HCT116 (cell line): ENCODE results near the gene PIAS2. TPM values are rescaled to one million over a fixed set of nuclear protein-coding genes. Genes with fewer than 3 reads are reported as not detected.

ENCODE experiments used
- ATAC-seq: fragments of 200-7000 bp; cut with Tn5 transposase; 2 replicates; pipeline ENCODE4 v1.9.1; 2020; ENCODE audit warnings: mild to moderate bottlenecking, moderate library complexity
- BruUV-seq: library from RNA; stranded (reverse); fragments of 400-500 nt; replicated peaks from 2 replicates; lab custom pipeline; 2021; lab: Mats Ljungman, UMichigan
- CTCF ChIA-PET: fragments of 300-600 bp; sonication (Branson Sonifier 250); formaldehyde crosslinking; loops from one replicate; lab custom pipeline; 2021; ENCODE audit warnings: antibody characterized with exemption; lab: Charles Lee
- POLR2A ChIA-PET: fragments of 300-600, 350-600 bp; sonication (Branson Sonifier 250); formaldehyde crosslinking; loops from one replicate; lab custom pipeline; 2021; ENCODE audit warnings: antibody characterized with exemption; lab: Charles Lee
- RAD21 ChIA-PET, 2 experiments: fragments of 300-600 bp; sonication (Branson Sonifier 250); formaldehyde crosslinking; loops; one replicate each; lab custom pipeline; 2023; ENCODE audit warnings: low total read pairs in 2 of 2; ENCODE audit not compliant: uncharacterized antibody in 2 of 2, unreplicated experiment in 2 of 2, low non-redundant PET in 1 of 2; lab: Charles Lee
- DNase-seq: peaks from one replicate; pipeline ENCODE4 v3.0.0-alpha.2; 2010; ENCODE audit warnings: low read depth, low spot score
- H2AFZ ChIP-seq: fragments of 200-600 bp; shearing (Covaris generic), sonication (generic); 2 replicates; pipeline ENCODE4 v1.6.1; 2017; ENCODE audit warnings: low read depth, mixed run types, mixed read lengths, antibody characterized with exemption, low read length; ENCODE audit not compliant: poor library complexity, severe bottlenecking
- H3K27ac ChIP-seq: 2 replicates; pipeline ENCODE4 v1.5.1; 2012; ENCODE audit warnings: low read depth, low read length
- H3K27me3 ChIP-seq: fragments of 200-600 bp; sonication (generic); 2 replicates; pipeline ENCODE4 v1.6.1; 2016; ENCODE audit warnings: mixed run types, low read length, mixed read lengths; ENCODE audit not compliant: insufficient read depth
- H3K36me3 ChIP-seq, 2 experiments: fragments of 200-500 bp in 1 of 2; fragments of 200-600 bp in 1 of 2; sonication (Bioruptor generic) in 1 of 2; sonication (generic) in 1 of 2; 2 replicates each; pipeline versions ENCODE4 v1.5.1 to v1.6.1; 2014 to 2016; ENCODE audit warnings: low read length in 2 of 2, inconsistent platforms in 1 of 2, mixed read lengths in 1 of 2, mixed run types in 1 of 2; ENCODE audit not compliant: insufficient read depth in 2 of 2, control insufficient read depth in 1 of 2
- H3K4me1 ChIP-seq, 2 experiments: fragments of 200-600 bp in 1 of 2; sonication (generic) in 1 of 2; 2 replicates each; pipeline versions ENCODE4 v1.5.1 to v1.6.1; 2012 to 2017; ENCODE audit warnings: low read length in 2 of 2, inconsistent platforms in 1 of 2, mild to moderate bottlenecking in 1 of 2, mixed read lengths in 1 of 2, mixed run types in 1 of 2, moderate library complexity in 1 of 2; ENCODE audit not compliant: insufficient read depth in 2 of 2, control insufficient read depth in 1 of 2
- H3K4me2 ChIP-seq: fragments of 200-600 bp; sonication (generic); 2 replicates; pipeline ENCODE4 v1.6.1; 2017; ENCODE audit warnings: mixed run types, low read length, mixed read lengths
- H3K4me3 ChIP-seq, 2 experiments: fragments of 200-600 bp in 1 of 2; sonication (generic) in 1 of 2; replicated peaks in 1 of 2; 2 replicates each; pipeline ENCODE4 v1.5.1; 2011 to 2016; ENCODE audit warnings: low read length in 2 of 2, control low read depth in 1 of 2, low read depth in 1 of 2, mild to moderate bottlenecking in 1 of 2, mixed read lengths in 1 of 2, mixed run types in 1 of 2
- H3K79me2 ChIP-seq: fragments of 200-600 bp; sonication (generic); 2 replicates; pipeline ENCODE4 v1.6.1; 2017; ENCODE audit warnings: mild to moderate bottlenecking, mixed run types, low read length, moderate library complexity, mixed read lengths; ENCODE audit not compliant: insufficient read depth
- H3K9ac ChIP-seq: fragments of 200-600 bp; sonication (generic); 2 replicates; pipeline ENCODE4 v1.6.1; 2016; ENCODE audit warnings: low read length, mixed read lengths
- H3K9me2 ChIP-seq: fragments of 200-600 bp; sonication (generic), shearing (Covaris generic); 2 replicates; pipeline ENCODE4 v1.6.1; 2017; ENCODE audit warnings: mixed run types, mild to moderate bottlenecking, moderate library complexity; ENCODE audit not compliant: insufficient read depth
- H3K9me3 ChIP-seq, 2 experiments: fragments of 200-500 bp in 1 of 2; fragments of 200-600 bp in 1 of 2; sonication (Bioruptor generic) in 1 of 2; sonication (generic) in 1 of 2; 2 replicates each; pipeline ENCODE4 v1.6.1; 2014 to 2017; ENCODE audit warnings: low read length in 2 of 2, mixed read lengths in 2 of 2, inconsistent platforms in 1 of 2, low read depth in 1 of 2, mild to moderate bottlenecking in 1 of 2, mixed run types in 1 of 2, moderate library complexity in 1 of 2; ENCODE audit not compliant: control insufficient read depth in 1 of 2, insufficient read depth in 1 of 2
- H4K20me1 ChIP-seq: fragments of 200-600 bp; sonication (generic), shearing (Covaris generic); 2 replicates; pipeline ENCODE4 v1.6.1; 2017; ENCODE audit warnings: mixed run types, mild to moderate bottlenecking, moderate library complexity; ENCODE audit not compliant: insufficient read depth
- FOSL1 ChIP-seq: IDR thresholded peaks from 2 replicates; pipeline ENCODE4 v1.6.1; 2012; ENCODE audit warnings: low read depth
- POLR2A ChIP-seq: IDR thresholded peaks from 2 replicates; pipeline ENCODE4 v1.7.0; 2011; ENCODE audit warnings: borderline replicate concordance; ENCODE audit not compliant: insufficient read depth, insufficient read length; ENCODE audit errors: extremely low read depth
- RAD21 ChIP-seq: IDR thresholded peaks from 2 replicates; pipeline ENCODE4 v1.6.1; 2012; ENCODE audit warnings: low read depth, mild to moderate bottlenecking
- SP1 ChIP-seq: IDR thresholded peaks from 2 replicates; pipeline ENCODE4 v1.6.1; 2012; ENCODE audit warnings: low read depth
- ZFX ChIP-seq: fragments of 450-650 bp; IDR thresholded peaks from 2 replicates; pipeline ENCODE4 v1.6.1; 2017
- ZNF274 ChIP-seq: fragments of 200-500 bp; sonication (Bioruptor generic); IDR thresholded peaks from 2 replicates; pipeline ENCODE4 v1.6.1; 2014; ENCODE audit warnings: mild to moderate bottlenecking, low read depth, low read length, inconsistent platforms
- intact Hi-C: fragments of 100-400 bp; cut with micrococcal nuclease; formaldehyde crosslinking; loops from 2 replicates; pipeline ENCODE4 v1.10.0; 2022
- total RNA-seq: library from RNA; stranded (reverse); gene quantifications from one replicate; pipeline ENCODE4 v1.2.1, GENCODE V29; 2021; ENCODE audit not compliant: unreplicated experiment
- TF ChIP-seq, protein P1 (sequence below): IDR thresholded peaks from 2 replicates; pipeline ENCODE4 v1.6.1; 2012
- TF ChIP-seq, protein P2 (sequence below): IDR thresholded peaks from 2 replicates; pipeline ENCODE4 v1.6.1; 2012; ENCODE audit warnings: low read depth
- TF ChIP-seq, protein P3 (sequence below): IDR thresholded peaks from 2 replicates; pipeline ENCODE4 v1.6.1; 2012

The PIAS2 gene
- total RNA-seq, 1 experiment from 2014 or later: 31.7 TPM

DNA sequence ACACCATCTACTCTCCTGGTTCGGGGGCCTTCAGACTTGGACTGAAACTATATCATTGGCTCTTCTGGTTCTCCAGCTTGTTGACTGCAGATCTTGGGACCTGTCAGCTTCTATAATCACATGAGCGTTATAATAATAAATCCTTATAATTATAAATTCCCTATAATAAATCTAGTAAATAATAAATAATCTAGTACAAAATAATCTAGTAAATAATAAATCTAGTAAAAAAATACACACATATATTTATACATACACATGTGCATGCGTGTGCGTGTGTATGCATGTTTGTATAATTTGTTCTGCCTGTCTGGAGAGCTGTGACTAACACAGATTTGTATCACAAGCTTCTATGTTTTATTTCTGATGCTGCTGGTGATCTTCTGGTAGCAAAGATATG lies 40.9 kb upstream of the PIAS2 start:
- no peak overlapping the region for H2AFZ ChIP-seq
- no peak for TF ChIP-seq RAD21
- TF ChIP-seq SP1: no peak
- TF ChIP-seq, protein P1, sequence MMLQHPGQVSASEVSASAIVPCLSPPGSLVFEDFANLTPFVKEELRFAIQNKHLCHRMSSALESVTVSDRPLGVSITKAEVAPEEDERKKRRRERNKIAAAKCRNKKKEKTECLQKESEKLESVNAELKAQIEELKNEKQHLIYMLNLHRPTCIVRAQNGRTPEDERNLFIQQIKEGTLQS: no peak
- TF ChIP-seq POLR2A: no peak
- no peak for TF ChIP-seq ZFX
- no peak for TF ChIP-seq ZNF274
- TF ChIP-seq, protein P2, sequence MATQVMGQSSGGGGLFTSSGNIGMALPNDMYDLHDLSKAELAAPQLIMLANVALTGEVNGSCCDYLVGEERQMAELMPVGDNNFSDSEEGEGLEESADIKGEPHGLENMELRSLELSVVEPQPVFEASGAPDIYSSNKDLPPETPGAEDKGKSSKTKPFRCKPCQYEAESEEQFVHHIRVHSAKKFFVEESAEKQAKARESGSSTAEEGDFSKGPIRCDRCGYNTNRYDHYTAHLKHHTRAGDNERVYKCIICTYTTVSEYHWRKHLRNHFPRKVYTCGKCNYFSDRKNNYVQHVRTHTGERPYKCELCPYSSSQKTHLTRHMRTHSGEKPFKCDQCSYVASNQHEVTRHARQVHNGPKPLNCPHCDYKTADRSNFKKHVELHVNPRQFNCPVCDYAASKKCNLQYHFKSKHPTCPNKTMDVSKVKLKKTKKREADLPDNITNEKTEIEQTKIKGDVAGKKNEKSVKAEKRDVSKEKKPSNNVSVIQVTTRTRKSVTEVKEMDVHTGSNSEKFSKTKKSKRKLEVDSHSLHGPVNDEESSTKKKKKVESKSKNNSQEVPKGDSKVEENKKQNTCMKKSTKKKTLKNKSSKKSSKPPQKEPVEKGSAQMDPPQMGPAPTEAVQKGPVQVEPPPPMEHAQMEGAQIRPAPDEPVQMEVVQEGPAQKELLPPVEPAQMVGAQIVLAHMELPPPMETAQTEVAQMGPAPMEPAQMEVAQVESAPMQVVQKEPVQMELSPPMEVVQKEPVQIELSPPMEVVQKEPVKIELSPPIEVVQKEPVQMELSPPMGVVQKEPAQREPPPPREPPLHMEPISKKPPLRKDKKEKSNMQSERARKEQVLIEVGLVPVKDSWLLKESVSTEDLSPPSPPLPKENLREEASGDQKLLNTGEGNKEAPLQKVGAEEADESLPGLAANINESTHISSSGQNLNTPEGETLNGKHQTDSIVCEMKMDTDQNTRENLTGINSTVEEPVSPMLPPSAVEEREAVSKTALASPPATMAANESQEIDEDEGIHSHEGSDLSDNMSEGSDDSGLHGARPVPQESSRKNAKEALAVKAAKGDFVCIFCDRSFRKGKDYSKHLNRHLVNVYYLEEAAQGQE: no peak
- TF ChIP-seq FOSL1: no peak
- TF ChIP-seq, protein P3, sequence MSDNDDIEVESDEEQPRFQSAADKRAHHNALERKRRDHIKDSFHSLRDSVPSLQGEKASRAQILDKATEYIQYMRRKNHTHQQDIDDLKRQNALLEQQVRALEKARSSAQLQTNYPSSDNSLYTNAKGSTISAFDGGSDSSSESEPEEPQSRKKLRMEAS: no peak
- no peaks in the 10 kb centered on the region for H3K79me2 ChIP-seq
- no peak overlapping the region for H3K9ac ChIP-seq
- intact Hi-C loops: no loop called here
- ChIA-PET RAD21 (no interaction called here), CTCF (interaction anchor here (1.2 kb wide), 1 partner anchor 8 kb away, joined by 3 read pairs; no protein-coding TSS in a partner anchor), POLR2A (no interaction called here)
- no peak overlapping the region for H3K4me3 ChIP-seq
- no peaks in the 10 kb centered on the region for H4K20me1 ChIP-seq
- no peaks in the 10 kb centered on the region for H3K9me2 ChIP-seq
- H3K36me3 ChIP-seq: no peaks in the 10 kb centered on the region
- DNase-seq (no peak), ATAC-seq (no peak)
- H3K27ac ChIP-seq: no peak overlapping the region
- no peaks in the 10 kb centered on the region for H3K9me3 ChIP-seq
- no peak overlapping the region for H3K4me2 ChIP-seq
- H3K27me3 ChIP-seq: no peaks in the 10 kb centered on the region
- peaks cover 3 to 6% of the 10 kb centered on the region in 2 experiments for H3K4me1 ChIP-seq
- BruUV-seq: no TSS peak
